ENCODE data around the gene CCBE1.

Gene CCBE1

GRCh38 chr18:59616501-59616900 lies 80.7 kb downstream of the CCBE1 start:
- H3K4me3 ChIP-seq (ENCODE audit: low read length), result no peak overlapping the region
- no peak for TF ChIP-seq ZNF274 (IDR thresholded peaks at IDR 0.05; ENCODE audit: low read depth, low read length)

GRCh38 chr18:59613903-59614302 lies 83.3 kb downstream of the CCBE1 start:
- TF ChIP-seq ZNF274 (IDR thresholded peaks at IDR 0.05; ENCODE audit: low read depth, low read length), result no peak
- no peak overlapping the region for H3K4me3 ChIP-seq (ENCODE audit: low read length)

GRCh38 chr18:59612381-59612780 lies 84.8 kb downstream of the CCBE1 start:
- H3K4me3 ChIP-seq (ENCODE audit: low read length), result no peak overlapping the region
- no peak for TF ChIP-seq ZNF274 (IDR thresholded peaks at IDR 0.05; ENCODE audit: low read depth, low read length)

GRCh38 chr18:59610546-59611140 lies 86.6 kb downstream of the CCBE1 start:
- TF ChIP-seq ZNF274 (IDR thresholded peaks at IDR 0.05; ENCODE audit: low read depth, low read length), result no peak
- no peak overlapping the region for H3K4me3 ChIP-seq (ENCODE audit: low read length)

- TF ChIP-seq ZNF274 (IDR thresholded peaks at IDR 0.05; ENCODE audit: low read depth, low read length), result no peak
- no peak overlapping the region for H3K4me3 ChIP-seq (ENCODE audit: low read length)
Measured at GRCh38 chr18:59609654-59610053, 87.6 kb downstream of the CCBE1 start.

- H3K4me3 ChIP-seq (ENCODE audit: low read length), result no peak overlapping the region
- no peak for TF ChIP-seq ZNF274 (IDR thresholded peaks at IDR 0.05; ENCODE audit: low read depth, low read length)
Measured at GRCh38 chr18:59607471-59607870, 89.8 kb downstream of the CCBE1 start.

- no peak for TF ChIP-seq ZNF274 (IDR thresholded peaks at IDR 0.05; ENCODE audit: low read depth, low read length)
- no peak overlapping the region for H3K4me3 ChIP-seq (ENCODE audit: low read length)
Measured at GRCh38 chr18:59607078-59607379, 90.2 kb downstream of the CCBE1 start.

- TF ChIP-seq ZNF274 (IDR thresholded peaks at IDR 0.05; ENCODE audit: low read depth, low read length), result no peak
- no peak overlapping the region for H3K4me3 ChIP-seq (ENCODE audit: low read length)
Measured at GRCh38 chr18:59606193-59607077, 90.8 kb downstream of the CCBE1 start.

GRCh38 chr18:59605633-59606192 lies 91.5 kb downstream of the CCBE1 start:
- no peak overlapping the region for H3K4me3 ChIP-seq (ENCODE audit: low read length)
- no peak for TF ChIP-seq ZNF274 (IDR thresholded peaks at IDR 0.05; ENCODE audit: low read depth, low read length)

- no peak for TF ChIP-seq ZNF274 (IDR thresholded peaks at IDR 0.05; ENCODE audit: low read depth, low read length)
- no peak overlapping the region for H3K4me3 ChIP-seq (ENCODE audit: low read length)
Measured at GRCh38 chr18:59604877-59605276, 92.3 kb downstream of the CCBE1 start.

- TF ChIP-seq ZNF274 (IDR thresholded peaks at IDR 0.05; ENCODE audit: low read depth, low read length), result no peak
- H3K4me3 ChIP-seq (ENCODE audit: low read length), result no peak overlapping the region
Measured at GRCh38 chr18:59597049-59597448, 100.2 kb downstream of the CCBE1 start.

GRCh38 chr18:59593291-59593717 lies 103.9 kb downstream of the CCBE1 start:
- H3K4me3 ChIP-seq (ENCODE audit: low read length), result no peak overlapping the region
- no peak for TF ChIP-seq ZNF274 (IDR thresholded peaks at IDR 0.05; ENCODE audit: low read depth, low read length)

- no peak for TF ChIP-seq ZNF274 (IDR thresholded peaks at IDR 0.05; ENCODE audit: low read depth, low read length)
- no peak overlapping the region for H3K4me3 ChIP-seq (ENCODE audit: low read length)
Measured at GRCh38 chr18:59592624-59593023, 104.6 kb downstream of the CCBE1 start.

- H3K4me3 ChIP-seq (ENCODE audit: low read length), result no peak overlapping the region
Measured at GRCh38 chr18:59582395-59582794, 114.8 kb downstream of the CCBE1 start.

GRCh38 chr18:59579509-59579908 lies 117.7 kb downstream of the CCBE1 start:
- TF ChIP-seq ZNF274 (IDR thresholded peaks at IDR 0.05; ENCODE audit: low read depth, low read length), result no peak

More at GRCh38 chr18:59582395-59582794, 114.8 kb downstream of the CCBE1 start:
- no peak for TF ChIP-seq ZNF274 (IDR thresholded peaks at IDR 0.05; ENCODE audit: low read depth, low read length)

More at GRCh38 chr18:59579509-59579908, 117.7 kb downstream of the CCBE1 start:
- no peak overlapping the region for H3K4me3 ChIP-seq (ENCODE audit: low read length)

Measured in GM08714 (cell line).